Measurements from ENCODE around the gene FSTL4.
"Not testable (repeated sequence)": the region's sequence is repeated elsewhere in the genome, so short reads cannot be mapped to it uniquely, and the experiment has no call there.

Gene FSTL4

DNA sequence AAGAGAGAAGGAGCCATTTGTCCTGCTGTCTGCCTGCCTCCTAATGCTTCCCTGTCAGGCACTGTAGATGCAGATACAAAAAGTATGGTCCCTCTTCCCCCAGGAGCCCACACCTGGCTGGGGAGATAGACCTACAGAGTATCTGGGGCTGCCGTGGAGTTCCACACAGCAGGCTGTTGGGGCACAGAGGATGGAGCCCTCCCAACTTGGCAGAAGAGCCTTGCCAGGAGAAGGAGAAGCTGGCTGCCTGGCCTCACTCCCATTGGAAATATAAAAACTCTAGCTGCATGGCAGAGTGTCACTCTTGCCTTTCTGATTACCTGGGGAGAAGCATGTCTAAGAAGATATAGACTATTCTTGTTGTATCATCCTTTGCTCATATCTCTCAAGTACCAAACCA lies 160.4 kb downstream of the FSTL4 start:
- no peak for DNase-seq

DNA sequence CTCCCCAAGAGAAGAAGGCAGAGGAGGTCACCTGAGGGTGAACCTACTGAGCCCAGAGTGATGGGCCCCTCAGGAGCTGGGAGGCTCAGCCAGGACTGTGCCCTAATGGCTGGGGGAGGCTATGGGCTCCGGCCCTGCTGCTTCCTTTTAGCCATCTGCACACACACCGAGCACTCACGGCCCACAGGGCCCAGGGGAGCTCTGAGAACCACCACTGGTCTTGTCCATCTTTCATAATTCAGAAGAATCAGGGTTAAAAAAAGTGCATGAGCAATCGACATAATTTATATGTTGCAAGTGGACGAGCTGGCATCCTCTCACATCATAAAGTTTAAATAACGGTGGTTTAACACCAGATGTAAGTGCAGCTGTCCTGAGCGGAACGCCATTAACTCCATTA lies 162.1 kb downstream of the FSTL4 start:
- no peak for DNase-seq

DNA sequence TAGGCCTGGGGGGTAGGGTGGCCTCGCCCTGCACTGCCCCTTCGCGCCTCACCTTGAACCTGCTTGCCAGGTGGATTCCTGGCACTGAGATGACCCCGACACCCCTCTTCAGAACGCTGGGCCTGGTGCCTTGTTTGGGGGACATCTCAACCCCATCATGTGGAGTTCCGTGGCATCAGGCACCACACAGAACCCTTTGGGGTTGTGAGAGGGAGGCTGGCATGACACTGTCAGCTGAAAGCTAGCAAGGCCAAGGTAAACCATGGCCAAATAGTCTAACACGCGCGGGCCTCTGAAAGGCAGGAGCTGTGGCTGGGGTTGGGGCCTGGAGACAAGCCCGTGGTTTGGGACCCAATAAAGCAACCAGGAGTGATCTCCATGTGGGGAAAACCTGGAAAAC lies 163.2 kb downstream of the FSTL4 start:
- no peak for DNase-seq

DNA sequence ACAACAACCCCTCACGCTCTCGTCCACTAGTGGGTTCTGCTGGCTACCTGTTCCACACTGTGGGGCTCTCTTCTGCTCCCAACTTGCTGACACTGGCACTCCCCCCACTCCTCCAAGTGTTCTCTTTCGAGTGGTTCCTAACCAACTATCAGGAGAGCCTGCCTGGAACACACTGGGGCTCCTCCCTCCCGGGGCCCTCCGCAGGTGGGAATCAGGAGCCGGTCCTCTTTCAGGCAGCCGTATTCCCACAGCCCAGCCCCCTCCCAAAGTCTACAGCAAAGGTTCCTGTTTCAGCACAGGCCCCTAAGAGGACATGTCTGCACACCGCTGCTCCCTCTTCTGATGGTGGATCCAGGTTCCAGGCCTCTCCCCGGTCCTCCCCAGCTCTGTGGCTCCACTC lies 165.9 kb downstream of the FSTL4 start:
- DNase-seq = no peak

DNA sequence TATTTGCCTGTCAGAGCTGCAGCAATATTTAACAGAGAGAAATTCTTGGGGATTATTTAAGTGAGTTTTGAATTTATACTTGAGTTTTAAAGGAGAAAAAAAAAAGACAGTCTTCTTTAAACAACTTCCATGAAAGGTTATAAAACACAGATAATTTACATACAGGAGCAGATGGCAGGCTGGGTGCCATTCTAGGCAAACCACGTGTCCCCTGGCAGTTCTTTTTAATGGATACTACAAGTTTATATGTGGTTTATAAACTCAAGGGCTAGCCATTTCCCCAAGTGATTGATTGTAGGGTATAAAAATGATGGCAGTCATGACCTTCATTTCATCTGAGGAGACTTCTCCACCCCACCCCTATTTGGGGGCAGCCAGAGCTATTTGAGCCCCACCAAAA lies 166.6 kb downstream of the FSTL4 start:
- DNase-seq = no peak

DNA sequence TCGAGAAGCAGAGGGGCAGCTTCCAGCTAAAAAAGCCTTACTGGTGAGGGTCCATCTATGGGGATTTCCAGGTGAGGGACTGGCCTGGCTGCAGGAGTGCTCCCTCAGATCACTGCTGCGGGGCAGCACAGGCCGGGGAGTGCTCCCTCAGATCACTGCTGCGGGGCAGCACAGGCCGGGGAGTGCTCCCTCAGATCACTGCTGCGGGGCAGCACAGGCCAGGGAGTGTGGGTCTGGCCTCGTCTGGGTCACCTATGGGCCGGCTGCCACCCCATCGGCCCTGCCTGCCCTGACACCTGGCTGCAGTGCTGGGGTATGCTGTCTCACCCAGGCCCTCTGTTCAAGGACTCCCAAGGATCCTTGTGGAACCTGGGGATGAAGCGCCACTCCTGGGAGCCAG lies 167.1 kb downstream of the FSTL4 start:
- not testable (repeated sequence) for DNase-seq

DNA sequence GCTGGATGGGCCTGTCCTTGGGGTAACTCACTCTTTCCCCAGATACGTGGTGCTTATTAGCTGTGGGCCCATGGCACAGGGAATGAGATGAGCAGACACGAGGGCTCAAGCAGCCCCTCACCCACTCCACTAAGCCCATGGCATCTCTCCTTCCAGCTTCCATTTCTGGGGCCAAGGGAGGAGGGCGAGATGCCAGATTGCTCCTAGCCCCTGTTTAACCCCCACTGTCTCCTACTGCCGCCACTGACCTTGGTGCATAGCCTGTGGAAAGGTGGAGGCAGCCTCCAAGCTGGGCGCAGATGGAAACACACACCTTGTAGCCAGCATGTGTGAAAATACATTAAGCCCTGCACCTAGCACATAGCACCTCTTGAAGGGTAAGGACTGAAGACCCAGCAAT lies 167.6 kb downstream of the FSTL4 start:
- DNase-seq = no peak

DNA sequence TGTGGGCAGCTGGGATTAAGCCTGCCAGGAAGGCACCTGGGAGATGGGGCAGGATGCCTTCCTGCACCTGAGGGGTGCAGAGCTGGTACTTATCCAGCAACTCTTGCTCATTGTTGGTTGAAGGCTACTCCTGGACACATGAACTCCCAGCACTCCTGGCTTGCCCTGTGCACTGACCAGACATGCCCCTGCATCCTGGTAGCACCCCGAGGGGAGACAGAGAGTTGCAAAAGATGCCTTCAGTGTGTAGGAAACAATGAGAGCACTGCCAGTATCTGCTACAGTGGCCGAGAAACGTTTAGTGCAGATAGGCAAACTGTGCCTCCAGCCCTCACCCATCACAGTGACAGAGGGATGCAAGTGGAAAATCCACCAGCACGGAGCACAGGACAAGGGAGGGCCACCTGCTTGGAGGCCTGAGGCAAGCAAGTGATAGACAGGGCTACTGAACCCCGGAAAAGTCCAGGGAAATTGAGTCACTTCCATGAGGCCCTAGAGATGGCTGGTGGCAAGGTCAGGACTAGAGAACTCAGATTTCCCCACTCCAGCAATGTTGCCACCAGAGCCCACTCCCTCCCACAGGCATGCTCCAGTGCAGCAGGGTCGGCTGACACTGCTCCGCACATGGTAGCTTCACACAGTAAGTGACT lies 171.1 kb downstream of the FSTL4 start:
- no peak for DNase-seq

DNA sequence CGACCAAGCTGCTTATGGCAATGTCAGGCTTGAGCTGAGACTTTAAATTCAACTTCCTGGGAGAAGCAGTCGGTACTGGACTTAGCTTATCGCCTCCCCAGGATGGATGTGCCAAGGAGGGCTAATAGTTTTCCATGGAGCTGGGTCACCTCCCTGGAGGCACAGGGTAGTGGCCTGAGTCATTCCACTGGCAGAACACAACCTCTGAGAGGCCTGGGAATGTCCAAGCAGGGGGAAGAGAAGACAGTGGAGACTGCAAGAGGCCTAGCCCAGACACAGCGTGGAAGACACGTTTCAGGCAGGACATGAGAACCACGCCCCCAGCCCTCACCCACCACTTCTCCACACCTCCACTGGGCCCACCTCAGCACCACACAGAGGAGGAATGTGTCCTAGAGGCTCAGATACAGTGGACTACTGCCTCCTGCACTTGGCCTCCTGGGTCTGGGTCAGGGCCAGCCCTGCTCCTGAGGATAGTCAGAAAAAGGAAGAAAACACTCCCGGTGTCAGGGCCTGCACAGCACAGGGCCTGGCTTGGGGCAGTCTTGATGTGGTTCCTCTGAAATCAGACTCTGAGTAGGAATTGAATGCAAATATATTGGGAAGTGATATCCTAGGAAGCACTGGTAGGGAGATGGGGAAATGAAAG lies 171.8 kb downstream of the FSTL4 start:
- DNase-seq = no peak

DNA sequence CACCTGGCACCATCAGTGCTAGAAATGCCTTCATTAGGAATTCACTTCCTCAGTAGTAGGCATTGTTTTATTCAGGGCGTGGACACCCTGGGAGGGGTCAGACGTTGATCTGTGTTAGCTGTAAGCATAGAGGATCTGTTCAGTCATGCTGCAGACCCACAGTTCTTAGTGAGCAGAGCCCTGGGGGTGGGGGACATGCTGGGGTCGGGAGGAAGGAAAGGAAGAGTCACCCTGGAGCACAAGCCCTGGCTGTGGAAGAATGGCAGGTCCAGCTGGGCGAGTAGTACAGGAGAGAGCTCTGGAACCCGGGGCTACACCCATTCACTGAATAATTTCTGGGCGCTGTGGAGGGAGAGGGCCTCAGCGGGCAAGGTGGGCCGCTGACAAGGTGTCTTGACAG lies 172.5 kb downstream of the FSTL4 start:
- DNase-seq = no peak

DNA sequence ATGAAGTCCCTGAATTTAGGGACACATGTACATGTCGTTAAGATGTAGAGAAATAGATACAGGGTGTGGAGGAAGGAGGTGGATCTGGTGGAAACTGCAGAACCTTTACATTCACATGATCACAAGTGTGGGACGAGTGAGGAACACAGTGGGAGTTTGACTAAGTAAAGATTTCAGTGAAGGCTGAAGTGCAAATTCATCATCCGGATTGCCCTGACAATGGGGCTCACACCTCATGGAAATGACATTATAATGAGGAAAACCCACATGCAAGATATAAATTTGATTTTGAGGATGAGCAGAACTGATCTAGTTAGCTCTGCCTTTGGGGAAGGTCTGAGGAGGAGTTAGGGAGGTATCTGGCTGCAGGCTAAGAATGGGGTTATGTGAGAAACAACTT lies 173.9 kb downstream of the FSTL4 start:
- DNase-seq = no peak

DNA sequence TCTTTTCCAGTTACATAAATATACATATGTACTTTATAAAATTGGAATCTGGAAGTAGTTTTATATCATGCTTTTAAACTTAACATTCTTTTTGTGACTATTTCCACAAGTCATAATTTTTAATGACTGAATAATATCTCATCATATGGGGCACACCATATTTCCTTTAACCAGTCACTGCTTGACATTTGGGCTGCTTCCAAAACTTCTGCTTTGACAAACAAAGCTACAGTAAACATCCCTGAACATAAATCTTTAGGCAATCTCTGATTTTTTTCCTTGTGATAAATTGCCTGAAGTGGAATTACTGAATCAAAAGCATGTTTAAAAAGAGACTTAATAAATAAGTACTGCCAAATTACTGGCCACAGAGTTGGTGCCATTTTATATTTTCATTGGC lies 178.0 kb downstream of the FSTL4 start:
- DNase-seq = no peak

DNA sequence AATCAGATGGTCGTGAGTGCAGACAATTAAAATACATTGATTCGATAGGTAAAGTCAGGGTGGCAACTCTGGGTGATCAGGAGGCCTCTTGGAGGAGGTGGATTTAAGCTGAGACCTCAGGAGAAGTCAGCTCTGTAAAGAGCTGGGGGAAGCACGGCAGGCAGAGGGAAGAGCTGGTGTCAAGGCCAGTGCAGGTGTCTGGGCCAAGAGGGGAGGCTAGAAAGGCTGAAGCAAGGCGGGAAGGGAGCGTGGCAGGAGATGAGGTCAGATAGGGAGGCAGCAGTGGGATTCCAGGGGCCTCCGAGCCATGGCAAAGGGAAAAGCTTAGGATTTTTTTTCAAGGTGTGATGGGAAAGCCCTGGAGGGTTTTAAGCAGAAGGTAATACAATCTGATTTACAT lies 178.7 kb downstream of the FSTL4 start:
- DNase-seq = no peak

DNA sequence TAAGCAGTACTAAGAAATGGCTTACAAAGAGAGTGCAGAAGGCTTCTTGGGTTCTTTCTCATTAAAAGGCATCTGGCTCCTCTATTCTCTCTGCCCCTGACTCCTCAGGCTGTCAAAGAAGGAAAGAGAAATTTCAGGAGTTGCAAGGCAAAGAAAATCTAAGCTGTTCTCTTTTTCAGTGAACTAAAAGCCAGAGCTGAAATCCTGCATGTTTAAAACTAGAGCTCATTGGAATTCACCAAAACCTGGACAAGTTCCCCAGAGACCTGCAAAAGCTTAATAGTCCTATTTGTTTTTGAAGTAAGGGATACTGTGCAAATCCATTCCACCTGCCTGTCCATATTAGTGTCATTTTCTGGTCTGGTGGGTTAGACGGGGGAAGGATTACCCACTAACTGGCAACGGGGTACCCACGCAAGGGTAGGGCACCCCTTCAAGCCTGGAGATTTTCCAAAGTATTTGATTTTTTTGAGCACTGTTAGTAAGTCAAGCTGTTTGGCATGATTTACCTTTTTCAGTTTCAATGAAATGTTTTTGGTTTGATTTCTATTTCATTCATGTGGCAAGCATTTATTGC lies 179.3 kb downstream of the FSTL4 start:
- no peak for DNase-seq

DNA sequence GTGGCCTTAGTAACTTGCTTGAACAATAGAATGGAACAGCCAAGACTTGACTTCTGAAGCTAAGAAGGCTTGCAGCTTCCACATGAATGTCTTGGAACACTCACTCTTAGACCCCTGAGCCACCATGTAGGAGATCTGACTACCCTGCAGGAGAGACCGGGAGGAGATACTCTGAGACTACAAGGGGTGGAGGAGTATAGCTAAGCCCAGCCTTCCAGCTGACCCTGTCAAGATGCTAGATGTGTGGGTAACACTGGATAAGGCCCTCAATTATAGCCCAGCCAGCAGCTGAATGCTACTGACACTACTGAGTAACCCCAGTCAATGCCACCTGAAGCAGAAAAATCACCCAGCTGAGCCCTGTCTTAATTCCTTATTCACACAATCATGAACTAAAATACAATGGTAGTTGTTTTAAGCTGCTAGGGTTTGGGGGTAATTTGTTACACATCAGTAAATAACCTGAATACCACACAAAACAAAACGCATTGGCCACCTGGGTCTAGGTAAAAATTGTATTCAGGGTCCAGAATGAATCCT lies 180.9 kb downstream of the FSTL4 start:
- DNase-seq = no peak

DNA sequence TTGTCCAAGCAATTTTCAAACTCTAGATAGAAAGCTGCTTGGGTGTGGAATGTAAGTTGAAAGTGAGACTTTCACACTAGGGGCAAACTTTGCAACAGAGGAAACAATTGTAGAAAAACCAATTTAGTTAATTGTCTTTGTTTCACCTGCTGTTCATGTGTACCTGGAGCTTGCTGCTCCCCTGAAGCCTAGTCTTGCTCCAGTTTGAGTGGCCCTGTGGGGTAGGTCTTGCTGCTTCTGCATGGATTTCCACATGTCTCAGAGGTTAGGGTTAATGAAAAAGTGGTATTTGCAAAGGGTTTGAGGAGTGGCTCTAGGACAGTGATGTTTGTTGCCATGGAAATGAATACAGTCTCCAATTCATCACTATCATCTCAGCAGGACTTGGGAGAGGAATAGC lies 182.2 kb downstream of the FSTL4 start:
- no peak for DNase-seq

DNA sequence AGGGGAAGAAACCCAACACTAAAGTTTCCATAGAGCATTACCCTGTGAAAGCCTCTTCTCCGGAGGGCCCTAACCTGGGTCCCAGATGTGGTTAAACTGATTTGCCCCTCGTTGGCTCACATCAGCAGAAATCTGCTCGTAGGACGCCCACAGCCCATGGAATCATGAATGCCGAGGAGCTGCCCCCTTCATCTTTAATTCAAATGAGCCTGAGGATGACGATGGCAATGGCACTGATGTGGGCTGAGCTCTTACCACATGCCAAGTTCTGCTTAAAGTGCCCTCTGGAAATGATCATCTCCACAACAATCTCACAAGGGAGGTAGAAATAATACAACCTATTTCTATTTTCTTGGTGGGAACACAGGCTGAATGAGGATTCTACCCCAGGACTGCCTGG lies 183.3 kb downstream of the FSTL4 start:
- DNase-seq = no peak

DNA sequence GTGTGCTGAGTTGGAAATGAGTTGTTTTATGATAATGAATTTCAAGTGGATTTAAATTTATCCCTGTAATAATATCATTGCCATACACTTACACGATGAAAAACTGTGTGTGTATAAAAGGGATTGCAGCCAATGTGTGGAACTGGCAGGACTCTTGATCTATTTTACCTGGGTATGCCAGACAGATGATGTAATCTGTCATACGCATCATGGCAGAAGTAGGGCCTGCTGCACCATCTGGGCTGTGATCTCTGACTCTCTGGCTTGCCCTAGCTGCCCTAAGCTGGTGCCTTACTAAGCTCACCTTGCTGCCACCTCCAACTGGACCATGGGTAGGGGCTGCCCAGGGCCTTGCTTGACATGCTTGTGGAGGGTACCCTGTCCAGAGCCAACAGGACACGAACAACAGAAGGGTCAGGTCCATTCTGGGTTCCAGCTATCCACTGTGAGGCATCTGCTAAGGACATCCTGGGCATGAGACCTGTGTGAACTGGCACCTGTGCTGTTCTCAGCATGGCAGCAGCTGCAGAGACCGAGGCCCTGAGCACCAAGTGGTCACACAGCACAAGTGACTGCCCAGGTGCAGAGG lies 184.2 kb downstream of the FSTL4 start:
- no peak for DNase-seq

DNA sequence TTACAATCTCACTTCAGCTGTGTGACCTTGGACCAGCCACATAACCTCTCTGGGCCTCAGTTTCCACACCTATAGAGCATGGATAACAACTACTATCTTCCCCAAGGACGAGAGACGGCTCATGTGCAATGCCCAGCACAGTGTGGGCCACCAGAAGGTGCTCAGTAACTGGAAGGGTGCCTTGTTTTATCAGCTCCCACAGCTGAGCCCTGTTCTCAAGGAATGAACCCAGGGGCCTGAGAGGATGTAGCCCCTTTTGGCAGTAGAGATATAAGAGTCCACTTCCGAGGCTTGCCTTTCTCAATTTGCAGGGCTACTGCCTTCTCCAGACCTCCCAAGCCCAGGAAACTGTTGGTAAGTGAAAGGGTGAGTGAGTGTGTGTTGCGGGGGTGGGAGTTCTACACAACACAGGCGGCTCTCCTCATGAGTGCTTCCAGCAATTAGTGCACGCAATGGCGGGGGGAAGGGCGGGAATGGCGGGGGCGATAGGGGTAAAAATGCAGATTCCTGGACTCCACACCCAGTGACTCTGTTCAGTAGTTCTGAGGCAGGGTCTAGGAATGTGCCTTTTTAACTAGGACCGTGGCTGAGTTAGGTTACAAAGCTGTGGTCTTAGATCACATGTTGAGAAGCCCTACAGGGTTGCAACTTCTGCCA lies 185.1 kb downstream of the FSTL4 start:
- no peak for DNase-seq

DNA sequence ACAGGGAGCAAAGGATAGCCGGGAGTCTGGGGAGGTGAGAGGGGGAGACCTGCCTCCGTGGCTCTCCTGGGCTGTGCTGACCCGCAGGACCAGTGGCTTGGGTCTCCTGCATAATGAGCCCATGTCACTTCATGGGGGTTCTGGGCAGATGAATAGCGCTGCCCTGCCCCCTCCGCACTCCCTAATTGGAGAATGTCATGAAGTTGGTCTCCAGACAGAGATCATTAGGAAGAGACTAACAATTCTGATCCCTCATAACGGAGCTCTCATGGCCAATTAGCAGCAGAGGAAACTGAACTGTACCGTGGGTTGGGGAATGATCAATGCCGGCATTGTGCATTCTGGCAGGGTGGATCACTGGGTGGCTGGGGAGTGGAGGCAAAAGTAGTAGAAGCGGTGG lies 186.1 kb downstream of the FSTL4 start:
- DNase-seq = no peak

DNA sequence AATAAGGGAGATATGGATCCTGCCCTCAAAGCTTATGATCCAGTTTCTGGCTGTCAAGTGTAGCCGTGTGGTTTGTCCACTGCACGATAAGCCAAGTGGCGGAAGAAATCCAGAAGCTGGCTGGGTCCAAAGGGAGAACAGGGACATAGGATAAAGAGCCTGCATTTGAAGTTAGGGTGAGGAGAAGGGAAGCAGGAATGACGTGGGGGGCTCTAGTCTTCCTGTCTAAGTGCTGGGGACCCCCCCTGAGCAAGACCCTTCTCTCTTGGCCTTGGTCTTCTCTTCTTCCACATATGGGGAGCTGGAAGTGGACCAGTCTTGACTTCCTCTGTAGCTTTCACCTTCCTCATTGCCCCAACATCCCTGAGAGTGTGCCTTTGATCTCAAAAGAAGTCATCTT lies 186.6 kb downstream of the FSTL4 start:
- DNase-seq = no peak

DNA sequence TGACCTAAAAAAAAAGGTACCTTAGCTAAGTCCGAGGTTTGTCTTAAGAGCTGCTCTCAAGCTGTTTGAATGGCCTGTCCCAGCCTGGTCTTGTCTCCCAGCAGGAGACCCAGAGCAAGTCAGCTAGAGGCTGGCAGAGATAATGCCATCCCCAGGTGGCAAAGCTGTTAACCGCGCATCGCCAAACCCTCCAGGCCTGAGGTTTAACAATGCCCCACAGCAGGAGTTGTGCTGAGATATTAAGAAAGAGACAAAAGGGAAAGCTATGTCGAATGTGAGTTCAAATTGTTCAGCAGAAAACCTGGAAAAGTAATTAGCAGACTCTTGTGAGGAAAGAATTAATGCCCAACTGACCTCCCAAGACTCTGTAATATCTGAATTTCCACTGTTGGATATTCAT lies 187.1 kb downstream of the FSTL4 start:
- no peak for DNase-seq

DNA sequence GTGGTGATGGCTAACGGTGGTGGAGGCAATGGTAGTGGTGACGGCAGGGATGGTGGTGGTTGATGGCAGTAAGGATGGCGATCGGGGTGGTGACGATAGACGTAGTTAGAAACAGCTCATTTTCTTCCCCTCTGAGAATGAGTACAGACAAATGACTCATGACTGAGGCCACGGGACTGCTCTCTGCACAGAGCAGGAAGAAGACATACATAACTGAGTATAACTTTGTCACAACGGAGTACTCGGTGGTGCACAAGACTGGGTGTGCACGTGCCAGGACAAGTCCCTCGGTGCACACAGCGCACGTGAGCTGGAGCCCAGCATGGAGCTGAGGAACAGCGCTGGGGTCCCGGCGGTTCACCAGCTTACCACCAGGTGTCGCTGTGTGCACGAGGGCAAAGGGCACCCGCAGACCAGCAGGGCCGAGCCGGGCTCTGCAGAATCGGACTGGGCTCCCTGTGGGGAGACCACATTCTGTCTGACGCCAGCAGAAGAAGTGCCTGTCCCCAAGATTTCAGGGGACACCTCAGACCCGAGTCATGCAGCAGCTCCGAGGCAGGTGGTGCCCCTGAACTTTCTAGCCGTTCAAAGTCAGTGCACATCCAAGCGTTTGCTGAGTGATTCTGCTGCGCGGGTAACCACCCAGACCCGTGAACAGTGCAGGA lies 188.6 kb downstream of the FSTL4 start:
- no peak for DNase-seq
